Right renal pelvis (tissue), 4 donors: Measurements from ENCODE around the gene AJAP1. TPM values are rescaled to one million over a fixed set of nuclear protein-coding genes. Genes with fewer than 3 reads are reported as not detected.

Experiments used
- DNase-seq, 4 donors: peaks; one replicate each; pipeline ENCODE4 v3.0.0-alpha.2; 2013; ENCODE audit warnings: low read depth in 4 of 4, low spot score in 3 of 4, missing footprints in 1 of 4
- polyA plus RNA-seq, 4 donors: library from polyadenylated mRNA; unstranded; fragments of 120-200 nt; gene quantifications; one replicate each; pipeline ENCODE4 v1.2.1, GENCODE V29; 2013; ENCODE audit not compliant: insufficient read length in 4 of 4

The AJAP1 gene
- polyA plus RNA-seq, 4 donors = 0.96 to 1.8 (median 1.6) TPM

DNA sequence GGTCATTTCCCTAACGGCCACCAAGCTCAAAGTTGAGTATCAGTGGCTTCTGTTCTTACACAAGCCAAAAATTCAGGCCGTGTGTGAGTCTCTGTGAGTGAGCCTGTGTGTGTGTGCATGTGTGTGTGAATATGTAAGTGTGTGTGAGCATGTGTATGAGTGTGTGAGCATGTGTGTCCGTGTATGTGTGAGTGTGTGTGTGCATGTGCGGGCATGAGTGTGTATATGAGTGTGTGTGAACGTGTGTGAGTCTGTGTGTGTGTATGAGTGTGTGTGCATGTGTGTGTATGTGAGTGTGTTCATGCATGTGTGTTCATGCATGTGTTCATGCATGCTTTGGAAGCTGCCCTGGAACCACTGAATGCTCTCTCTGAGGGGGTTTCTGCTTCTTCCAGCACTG is 105.7 kb downstream of the AJAP1 start:
- no peak for DNase-seq

DNA sequence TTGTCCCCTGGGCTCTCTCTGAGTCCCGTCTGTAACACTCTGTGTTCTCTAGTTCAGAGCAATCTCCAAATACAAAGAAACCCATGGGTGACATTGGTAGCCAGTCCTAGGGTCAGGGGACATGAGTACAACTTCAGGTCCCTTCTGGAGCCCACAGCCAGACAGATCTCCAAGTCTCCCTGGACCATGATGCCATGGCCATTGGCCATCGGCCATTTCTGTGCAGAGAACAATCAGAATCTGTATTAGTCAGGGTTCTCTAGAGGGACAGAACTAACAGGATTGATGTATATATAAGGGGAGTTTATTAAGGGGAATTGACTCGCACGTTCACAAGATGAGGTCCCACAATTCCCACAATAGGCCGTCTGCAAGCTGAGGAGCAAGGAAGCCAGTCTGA is 106.9 kb downstream of the AJAP1 start:
- DNase-seq = no peak

DNA sequence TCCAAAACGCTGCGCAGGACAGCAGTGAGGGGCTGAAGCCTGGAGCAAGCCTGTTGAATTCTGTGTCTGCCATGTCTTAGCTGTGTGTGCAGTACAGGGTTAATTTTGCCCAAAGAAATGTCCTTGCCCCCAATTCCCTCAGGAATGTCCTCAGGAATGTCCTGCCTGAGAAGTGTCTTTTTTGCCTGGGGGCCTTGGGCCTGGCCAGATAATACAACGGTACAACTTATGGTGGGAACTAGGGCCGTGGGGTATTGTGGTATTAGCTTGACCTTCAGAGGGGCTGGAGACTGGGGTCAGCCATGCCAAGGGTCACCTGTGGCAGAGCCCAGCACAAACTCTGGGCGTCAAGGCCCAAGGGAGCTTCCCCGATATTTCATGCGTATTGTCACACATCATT is 107.7 kb downstream of the AJAP1 start:
- DNase-seq = no peak

DNA sequence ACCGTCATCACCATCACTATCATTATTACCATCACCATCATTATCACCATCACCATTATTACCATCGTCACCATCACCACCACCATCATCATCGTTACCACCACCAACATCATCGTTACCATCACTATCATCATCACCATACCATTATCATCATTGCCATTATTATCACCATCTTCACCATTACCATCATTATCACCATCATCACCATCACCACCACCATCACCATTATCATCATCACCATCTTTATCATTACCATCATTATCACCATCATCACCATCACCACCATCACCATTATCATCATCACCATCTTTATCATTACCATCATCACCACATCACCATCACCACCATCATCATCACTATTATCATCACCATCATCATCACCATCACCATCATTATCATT is 112.9 kb downstream of the AJAP1 start:
- no peak for DNase-seq

DNA sequence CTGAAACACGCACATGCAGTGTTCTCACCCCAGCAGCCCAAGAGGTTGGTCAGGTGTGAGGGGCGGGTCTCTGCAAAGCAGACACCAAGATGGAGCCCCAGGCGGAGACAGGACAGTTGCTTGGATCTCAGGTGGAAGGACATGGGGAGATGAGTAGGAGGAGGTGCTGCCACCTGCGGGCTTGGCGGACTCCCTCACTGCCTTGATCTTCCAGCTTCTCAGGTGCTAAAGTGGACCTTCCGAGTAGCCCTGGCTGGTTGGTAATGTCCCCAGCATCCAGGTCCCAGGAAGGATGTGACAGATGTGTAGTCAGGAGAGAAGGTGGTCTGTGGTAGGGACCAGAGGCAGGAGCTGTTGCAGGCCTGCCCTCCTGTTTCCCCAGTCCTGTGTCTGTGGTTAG is 114.1 kb downstream of the AJAP1 start:
- no peak for DNase-seq

DNA sequence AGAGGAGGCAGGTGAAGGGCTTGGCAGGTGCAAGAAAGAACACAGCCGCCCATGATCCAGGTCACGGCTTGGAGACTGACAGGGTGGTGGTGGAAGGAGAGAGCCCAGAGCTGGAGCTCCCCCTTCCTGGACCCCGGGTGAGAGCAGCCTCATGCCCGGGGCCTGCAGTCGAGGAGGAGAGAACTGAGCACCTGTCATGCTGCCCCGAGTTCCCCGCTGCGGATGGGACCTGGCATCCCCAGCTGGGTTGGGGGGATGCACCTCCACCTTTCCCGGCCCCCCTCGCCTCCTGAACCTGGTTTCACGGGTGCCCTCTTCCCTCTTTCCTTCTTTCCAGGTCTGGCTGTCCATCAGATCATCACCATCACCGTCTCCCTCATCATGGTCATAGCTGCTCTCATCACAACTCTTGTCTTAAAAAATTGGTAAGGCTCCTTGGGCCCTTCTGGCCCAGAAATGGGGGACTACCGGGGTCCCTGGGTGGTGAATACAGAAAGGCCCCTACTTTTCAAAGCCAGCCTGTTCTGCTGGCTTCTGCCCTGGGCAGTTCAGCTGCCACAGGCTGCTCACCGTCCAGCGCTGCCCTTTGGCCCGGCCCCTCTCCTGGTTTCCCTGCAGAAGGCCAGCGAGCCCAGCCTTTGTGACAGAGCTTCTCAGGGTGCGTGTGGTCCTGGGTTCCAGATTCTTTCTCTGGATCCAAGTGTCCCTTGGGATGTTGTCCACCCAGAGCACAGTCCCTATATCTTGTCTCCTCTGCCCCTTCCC is 115.3 kb downstream of the AJAP1 start:
- no peak for DNase-seq

DNA sequence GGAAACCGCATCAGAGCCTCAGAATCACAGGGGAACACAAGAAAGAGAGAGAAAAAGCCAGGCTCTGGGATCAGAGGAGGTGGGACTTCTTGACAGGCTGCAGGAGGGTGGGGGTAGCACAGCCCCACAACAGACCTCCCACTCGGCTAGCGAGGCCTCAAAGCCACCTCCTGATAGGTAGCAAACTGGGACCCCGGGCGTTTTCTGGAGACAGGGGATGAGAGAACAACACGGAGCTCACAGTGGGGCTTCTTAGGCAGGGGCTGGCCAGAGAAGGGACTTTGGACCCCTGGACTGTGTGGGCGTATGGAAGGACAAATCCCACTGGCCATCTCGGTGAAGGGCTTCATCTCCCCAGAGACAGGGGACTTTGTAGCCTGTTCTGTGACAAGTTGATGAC is 116.3 kb downstream of the AJAP1 start:
- no peak for DNase-seq

DNA sequence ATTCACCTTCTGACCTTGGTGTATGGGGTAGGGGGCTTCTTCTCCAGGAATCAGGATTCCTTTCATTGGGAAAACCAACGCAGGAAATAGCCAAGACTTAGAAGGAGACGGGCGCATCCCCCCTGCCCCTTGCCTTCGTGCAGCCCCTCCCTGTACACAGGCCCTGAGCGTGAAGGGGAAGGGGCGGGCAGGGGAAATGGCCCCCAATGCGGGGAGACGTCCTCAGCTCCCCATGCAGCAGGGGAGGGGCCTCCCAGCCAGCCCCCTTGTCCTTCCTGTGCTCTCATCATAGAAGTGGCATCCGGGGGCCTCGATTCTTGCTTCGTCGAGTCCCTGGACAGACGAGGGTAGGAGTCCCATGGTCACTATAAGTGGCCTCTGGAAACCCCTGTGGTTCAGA is 116.9 kb downstream of the AJAP1 start:
- DNase-seq = no peak

DNA sequence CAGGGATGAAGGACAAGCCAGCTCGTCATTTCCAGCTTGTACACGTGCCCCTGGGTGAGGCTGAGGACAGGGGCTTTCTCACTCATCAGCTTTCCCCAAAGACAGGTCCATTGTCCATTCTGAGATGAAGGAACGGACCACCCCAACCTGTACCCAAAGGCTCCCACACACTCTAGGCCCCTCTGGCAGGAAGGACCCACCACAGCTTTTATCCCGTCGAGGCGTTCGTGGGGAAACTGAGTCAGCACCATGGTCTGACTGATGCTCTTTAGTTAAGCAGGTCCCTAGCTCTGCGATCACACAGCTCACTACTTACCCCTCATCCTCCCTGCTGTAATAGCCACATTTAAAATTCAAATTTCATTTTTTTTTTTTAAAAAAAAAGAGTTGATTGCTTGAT is 117.3 kb downstream of the AJAP1 start:
- no peak for DNase-seq

DNA sequence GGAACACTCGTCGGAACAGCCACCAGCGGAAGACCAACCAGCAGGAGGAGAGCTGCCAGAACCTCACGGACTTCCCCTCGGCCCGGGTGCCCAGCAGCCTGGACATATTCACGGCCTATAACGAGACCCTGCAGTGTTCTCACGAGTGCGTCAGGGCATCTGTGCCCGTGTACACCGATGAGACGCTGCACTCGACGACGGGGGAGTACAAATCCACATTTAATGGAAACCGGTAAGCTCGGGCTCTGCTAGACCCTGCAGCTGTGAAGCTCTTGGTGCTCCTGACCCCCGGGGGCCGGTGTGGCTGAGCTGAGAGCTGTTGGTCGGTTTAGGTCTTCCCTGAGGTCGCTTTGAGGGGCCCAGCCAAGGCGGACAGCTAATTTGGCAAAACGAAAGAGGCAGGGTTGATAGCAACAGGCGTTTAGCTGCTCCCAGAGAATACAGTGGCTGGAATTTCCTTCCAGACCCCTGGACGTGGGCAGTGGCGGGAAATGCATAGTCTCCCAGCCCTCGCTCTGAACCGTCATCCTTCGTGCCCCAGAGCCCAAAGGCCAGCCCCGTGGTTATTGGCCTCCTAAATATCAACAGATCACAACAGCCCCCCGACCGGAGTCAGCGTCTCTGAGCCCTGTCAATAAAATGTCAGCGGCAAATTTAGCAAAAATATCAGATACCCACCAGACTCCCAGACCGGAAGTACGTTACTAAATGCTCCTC is 118.0 kb downstream of the AJAP1 start:
- DNase-seq = no peak

DNA sequence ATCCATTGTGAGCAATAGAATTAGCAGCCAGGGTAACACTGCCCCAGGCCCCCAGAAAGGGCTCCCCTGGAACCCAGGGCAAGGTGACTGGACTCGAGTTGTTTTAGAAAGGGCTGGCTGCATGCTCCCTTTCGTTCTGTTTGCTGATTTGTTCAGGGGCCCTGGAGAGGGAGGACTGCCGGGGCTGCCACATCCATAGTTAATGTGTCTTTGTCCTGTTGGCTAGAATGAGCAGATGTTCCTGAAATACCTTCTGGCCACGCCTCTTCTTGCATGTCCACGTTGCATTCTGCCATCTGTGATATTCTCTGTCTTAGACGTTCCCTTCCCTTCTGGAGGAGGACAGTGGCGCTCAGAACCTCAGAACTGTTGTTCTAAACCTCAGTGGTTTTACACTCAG is 118.8 kb downstream of the AJAP1 start:
- DNase-seq = no peak

DNA sequence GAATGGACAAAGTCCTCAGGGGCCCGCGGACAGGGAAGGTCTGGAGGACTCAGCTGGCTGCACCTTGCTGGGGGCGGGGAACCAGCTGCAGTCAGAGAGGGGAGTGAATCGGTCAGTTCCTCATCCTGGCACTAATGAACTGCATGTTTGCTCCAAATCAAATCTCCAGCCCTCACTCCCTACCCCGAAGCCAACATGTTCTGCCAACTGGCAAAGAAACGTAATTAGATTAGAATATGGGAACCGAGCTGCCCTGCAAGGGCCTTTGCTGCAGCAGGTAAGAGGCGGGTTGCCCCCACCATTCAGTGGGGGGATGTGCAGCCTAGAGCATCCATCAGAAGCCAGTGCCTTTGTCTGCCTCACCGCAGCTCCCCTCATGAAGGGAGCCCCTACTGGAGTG is 121.1 kb downstream of the AJAP1 start:
- no peak for DNase-seq

DNA sequence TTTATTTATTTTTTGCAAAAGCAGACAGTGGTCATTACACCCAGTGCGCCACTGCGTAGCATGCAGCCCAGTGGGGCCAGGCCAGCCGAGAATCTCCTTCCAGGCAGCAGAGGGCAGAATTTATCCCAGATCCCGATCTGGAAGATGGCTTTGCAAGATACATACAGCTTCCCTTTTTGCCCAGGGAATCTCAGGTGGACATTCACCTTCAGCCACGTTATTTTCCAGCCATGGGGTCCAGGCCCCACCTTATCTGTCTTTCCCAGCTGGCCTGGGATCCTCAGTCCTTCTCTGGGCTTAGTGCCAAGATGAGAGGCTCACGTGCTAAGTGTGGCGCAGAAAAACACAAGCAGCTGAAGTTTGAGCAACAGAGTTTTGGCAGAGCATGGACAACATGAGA is 123.6 kb downstream of the AJAP1 start:
- DNase-seq = no peak

DNA sequence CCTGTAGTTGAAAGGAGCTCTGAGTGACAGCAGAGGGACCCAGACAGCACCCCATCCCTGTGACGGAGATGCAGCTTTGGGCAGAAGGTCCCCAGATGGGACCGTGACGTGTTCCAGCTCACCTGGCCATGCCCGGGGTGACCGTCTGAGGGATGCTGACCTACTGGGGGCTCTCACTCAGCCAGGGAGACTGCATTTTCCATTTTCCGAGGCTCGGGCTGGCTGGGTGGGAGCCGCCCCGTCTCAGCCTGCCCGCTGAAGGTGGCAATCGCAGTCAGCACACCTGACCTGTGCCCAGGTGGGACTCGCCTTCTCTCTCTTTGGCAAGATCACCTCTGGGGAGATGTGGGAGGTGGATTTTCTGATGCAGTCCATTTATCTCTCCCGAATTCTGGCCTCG is 127.2 kb downstream of the AJAP1 start:
- no peak for DNase-seq

DNA sequence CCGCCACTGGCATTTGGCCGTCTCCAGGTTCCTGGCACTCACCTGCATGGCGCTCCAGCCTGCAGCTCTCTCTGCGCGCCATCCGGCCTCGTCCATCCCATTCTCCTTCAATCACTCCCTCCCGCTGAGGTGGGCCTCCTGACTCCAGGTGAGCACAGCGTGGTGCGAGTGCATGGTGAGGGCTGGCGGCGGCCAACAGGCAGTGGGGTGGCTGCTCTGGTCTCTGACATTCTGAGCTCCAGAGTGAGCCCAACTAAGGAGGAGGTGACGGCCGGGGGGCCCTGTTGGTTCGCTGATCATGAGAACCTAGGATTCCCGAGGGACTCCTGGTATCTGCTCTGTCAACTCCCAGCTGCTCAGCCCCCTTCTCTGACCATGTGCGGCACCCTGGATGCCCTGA is 130.4 kb downstream of the AJAP1 start:
- no peak for DNase-seq

DNA sequence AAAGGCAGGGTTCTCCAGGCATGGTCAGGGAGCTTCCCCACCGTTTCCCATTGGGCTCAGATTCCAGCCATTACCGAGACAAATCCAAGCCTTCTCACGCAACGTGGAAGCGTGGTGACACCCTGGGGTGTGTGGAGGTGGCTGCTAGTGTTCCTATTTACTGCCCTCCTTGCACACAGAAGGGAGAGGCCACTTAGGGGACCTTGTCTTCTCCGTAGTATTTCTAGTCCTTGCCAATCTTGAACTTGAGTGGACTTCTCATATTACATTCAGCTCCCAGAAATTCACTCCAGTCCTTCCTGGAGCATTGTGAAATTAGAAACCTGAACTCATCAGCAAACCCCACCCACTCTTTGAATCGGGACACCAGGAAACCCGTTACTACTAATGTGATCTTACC is 131.6 kb downstream of the AJAP1 start:
- no peak for DNase-seq

DNA sequence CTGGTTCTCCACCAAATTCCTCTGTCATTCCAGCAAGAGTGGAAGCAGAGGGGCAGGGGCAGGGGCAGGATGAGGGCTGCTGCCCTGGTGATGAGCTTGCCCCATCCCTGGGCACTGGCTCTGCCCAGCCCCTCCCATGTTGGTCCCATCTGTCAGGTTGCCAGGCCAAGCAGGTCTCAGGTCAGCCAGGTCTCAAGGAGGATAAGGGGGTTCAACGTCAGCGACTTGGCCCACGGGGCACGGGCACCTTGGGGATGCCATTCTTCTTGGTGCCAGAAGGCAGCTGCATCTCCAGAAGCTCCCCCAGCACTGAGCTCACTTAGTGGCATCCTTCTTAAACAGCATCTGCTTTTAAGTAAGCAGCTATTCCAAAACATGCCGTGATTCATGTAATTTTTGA is 133.1 kb downstream of the AJAP1 start:
- DNase-seq = no peak

DNA sequence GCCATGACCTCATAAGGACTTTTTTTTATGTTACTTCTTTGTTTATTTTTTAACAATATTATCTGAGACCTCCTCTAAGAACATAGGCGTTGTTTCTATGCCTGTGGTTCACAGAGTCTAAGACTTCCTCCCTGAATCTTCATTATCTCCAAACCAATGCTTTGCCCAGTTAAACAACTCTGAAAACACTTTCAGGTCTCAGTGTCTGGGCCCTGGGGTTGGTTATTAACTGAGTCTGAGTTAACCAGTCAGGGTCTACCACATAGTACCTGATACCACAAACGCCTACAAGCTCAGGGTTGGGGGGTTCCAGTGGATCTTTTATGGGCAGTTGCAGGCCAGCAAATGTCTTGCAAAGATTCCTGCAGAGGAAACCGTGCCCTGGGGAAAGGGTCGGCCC is 138.2 kb downstream of the AJAP1 start:
- DNase-seq = no peak

DNA sequence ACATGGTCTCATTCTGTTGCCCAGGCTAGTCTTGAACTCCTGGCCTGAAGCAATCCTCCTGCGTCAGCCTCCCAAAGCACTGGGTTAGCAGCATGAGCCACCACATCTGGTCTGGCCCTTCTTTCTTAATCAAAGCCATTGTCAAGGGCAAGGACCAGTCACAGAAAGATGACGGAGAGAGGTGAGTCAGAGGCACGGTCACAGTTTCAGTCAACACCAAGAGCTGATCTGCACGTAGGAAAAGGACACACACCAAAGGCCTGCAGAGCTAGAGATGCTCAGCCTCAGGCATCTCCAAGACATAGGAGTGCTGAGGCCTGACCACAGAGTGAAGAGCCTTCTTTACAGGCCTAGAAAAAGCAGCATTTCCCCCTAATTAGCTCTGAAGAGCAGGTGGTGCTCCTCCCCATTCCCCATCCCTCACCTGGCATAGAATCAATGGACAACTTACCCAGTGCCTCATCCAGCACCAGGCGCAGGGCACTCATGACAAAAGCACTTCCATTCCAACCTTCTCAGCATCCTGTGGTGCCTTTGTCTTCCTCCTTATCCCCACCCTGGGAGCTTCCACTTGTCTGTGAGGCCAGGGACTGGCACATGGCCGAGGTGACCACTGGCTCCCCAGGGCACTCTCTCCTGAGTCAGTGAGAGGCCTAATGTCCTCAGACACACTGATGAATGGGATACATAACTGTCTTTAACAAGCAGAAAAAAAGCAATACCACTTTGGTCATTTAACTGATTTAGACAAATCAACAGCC is 139.8 kb downstream of the AJAP1 start:
- DNase-seq = no peak

DNA sequence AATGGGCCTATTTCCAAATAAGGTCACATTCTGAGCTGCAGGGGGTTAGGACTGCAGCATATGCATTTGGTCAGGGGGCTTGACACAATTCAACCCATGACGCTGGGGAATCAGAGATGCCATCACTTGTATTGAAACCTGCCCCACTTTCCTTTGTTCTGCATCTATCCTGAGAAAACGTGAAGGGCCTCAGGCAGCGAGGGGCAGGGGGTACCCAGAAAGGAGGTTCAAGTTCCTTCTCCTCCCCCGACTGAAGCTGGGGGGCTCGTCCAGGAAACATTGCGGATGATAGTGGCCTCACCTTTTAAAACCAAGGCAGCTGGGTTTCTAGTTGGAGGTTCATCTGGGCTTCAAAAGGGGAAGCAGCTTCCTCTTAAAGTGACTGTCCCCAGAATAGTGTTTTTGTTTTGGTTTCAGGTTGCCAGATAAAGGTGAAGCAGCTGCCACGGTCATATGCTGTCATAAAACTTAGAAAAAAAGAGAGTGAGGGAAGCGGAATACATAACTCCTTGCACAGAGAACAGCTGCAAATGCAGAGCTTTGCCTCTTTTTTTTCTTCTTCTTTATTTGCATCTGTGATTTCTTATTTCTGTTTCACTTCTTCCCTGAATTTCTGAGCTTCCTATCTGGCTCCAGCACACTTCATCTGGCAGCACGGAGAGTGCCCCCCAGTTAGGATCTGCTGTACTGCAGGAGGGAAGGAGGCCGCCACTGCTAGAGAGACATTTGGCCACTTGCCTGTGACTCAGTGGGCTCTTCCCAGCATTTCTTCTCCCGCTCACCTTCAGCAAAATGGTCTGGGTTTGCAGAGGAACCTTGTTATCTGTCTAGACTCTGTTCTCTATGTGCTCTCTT is 142.0 kb downstream of the AJAP1 start:
- DNase-seq = no peak

DNA sequence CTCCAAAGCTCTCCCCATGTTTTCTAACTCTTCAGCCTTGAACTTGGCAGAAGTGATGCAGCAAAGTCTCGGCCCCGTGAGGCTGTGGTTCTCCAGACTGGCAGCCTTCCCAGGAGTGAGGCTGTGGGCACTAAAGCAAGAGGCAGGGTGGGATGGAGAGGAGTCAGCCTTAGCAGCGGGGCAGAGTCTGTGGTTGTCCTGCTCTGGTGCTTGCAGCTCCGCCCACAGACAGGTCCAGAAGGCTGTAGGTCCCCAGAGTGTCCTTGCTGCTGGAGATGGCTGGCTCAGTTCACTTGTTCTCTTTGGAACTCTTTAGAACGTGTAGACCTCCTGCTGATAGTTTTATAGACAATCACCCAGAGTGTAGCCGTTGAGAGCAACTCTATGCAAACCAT is 142.6 kb downstream of the AJAP1 start:
- DNase-seq = no peak
